Neuronal stem cell (in vitro differentiated cells): ENCODE measurements around the gene C19orf25.

Experiments used
- DNase-seq: peaks from one replicate; pipeline ENCODE4 v3.0.0-alpha.2; 2013; ENCODE audit warnings: low spot score
- H2AFZ ChIP-seq: one replicate; pipeline ENCODE4 v1.6.1; 2013; ENCODE audit warnings: mild to moderate bottlenecking, low read length, inconsistent platforms
- H2AK5ac ChIP-seq: 2 replicates; pipeline ENCODE4 v1.6.1; 2013; ENCODE audit warnings: low read depth, mild to moderate bottlenecking, inconsistent platforms, low read length, moderate library complexity, mixed read lengths
- H2BK120ac ChIP-seq: 2 replicates; pipeline ENCODE4 v1.6.1; 2013; ENCODE audit warnings: low read depth, mild to moderate bottlenecking, inconsistent platforms, low read length, moderate library complexity, mixed read lengths
- H2BK12ac ChIP-seq: one replicate; pipeline ENCODE4 v1.6.1; 2013; ENCODE audit warnings: low read length, inconsistent platforms
- H2BK15ac ChIP-seq: 2 replicates; pipeline ENCODE4 v1.6.1; 2013; ENCODE audit warnings: mild to moderate bottlenecking, low read length, inconsistent platforms, mixed read lengths
- H2BK5ac ChIP-seq: one replicate; pipeline ENCODE4 v1.6.1; 2013; ENCODE audit warnings: inconsistent platforms, mild to moderate bottlenecking, low read length, moderate library complexity
- H3K14ac ChIP-seq: one replicate; pipeline ENCODE4 v1.6.1; 2013; ENCODE audit warnings: low read length, inconsistent platforms
- H3K18ac ChIP-seq: 2 replicates; pipeline ENCODE4 v1.6.1; 2013; ENCODE audit warnings: low read length, inconsistent platforms
- H3K23ac ChIP-seq: 2 replicates; pipeline ENCODE4 v1.6.1; 2013; ENCODE audit warnings: low read depth, mild to moderate bottlenecking, mixed read lengths, low read length, inconsistent platforms; ENCODE audit not compliant: poor library complexity
- H3K27ac ChIP-seq: replicated peaks from 3 replicates; pipeline ENCODE4 v1.5.1; 2013; ENCODE audit warnings: low read length, inconsistent platforms
- H3K27me3 ChIP-seq, 3 experiments: 2 replicates each; pipeline ENCODE4 v1.6.1; 2013; ENCODE audit warnings: low read length in 3 of 3, mild to moderate bottlenecking in 2 of 3, inconsistent platforms in 1 of 3, low read depth in 1 of 3, mixed read lengths in 1 of 3, moderate library complexity in 1 of 3; ENCODE audit not compliant: control insufficient read depth in 3 of 3, insufficient read depth in 3 of 3
- H3K36me3 ChIP-seq, 2 donors: replicated peaks in 1 of 2; 2 replicates each; pipeline ENCODE4 v1.6.1; 2013; ENCODE audit warnings: low read length in 2 of 2; ENCODE audit not compliant: control insufficient read depth in 2 of 2, insufficient read depth in 2 of 2
- H3K4ac ChIP-seq: 2 replicates; pipeline ENCODE4 v1.6.1; 2013; ENCODE audit warnings: inconsistent platforms, mild to moderate bottlenecking, low read length, moderate library complexity
- H3K4me1 ChIP-seq, 2 donors: 1 replicate in 1 of 2; 2 replicates in 1 of 2; pipeline ENCODE4 v1.6.1; 2013; ENCODE audit warnings: low read length in 2 of 2, low read depth in 1 of 2; ENCODE audit not compliant: control insufficient read depth in 2 of 2, insufficient read depth in 1 of 2
- H3K4me2 ChIP-seq: one replicate; pipeline ENCODE4 v1.6.1; 2013; ENCODE audit warnings: mild to moderate bottlenecking, low read length, inconsistent platforms; ENCODE audit not compliant: insufficient read depth, poor library complexity, severe bottlenecking
- H3K4me3 ChIP-seq, 2 donors: 2 replicates each; pipeline ENCODE4 v1.5.1; 2013; ENCODE audit warnings: low read length in 2 of 2, mild to moderate bottlenecking in 2 of 2, inconsistent platforms in 1 of 2, moderate library complexity in 1 of 2
- H3K79me1 ChIP-seq: one replicate; pipeline ENCODE4 v1.6.1; 2013; ENCODE audit warnings: low read depth, mild to moderate bottlenecking, inconsistent platforms, low read length, moderate library complexity
- H3K9ac ChIP-seq: one replicate; pipeline ENCODE4 v1.6.1; 2013; ENCODE audit warnings: mild to moderate bottlenecking, low read depth, low read length, inconsistent platforms; ENCODE audit not compliant: poor library complexity
- H3K9me3 ChIP-seq, 2 donors: replicated peaks in 1 of 2; 2 replicates each; pipeline versions ENCODE3 to v1.6.1; 2013; ENCODE audit warnings: low read length in 2 of 2, mild to moderate bottlenecking in 2 of 2, inconsistent platforms in 1 of 2, low read depth in 1 of 2, mixed read lengths in 1 of 2, moderate library complexity in 1 of 2; ENCODE audit not compliant: control insufficient read depth in 2 of 2, insufficient read depth in 1 of 2
- H4K8ac ChIP-seq: one replicate; pipeline ENCODE4 v1.6.1; 2013; ENCODE audit warnings: low read depth, mild to moderate bottlenecking, inconsistent platforms, low read length, moderate library complexity
- H4K91ac ChIP-seq: one replicate; pipeline ENCODE4 v1.6.1; 2013; ENCODE audit warnings: low read length, low read depth, mild to moderate bottlenecking, inconsistent platforms; ENCODE audit not compliant: poor library complexity
- WGBS, 2 donors: extraction: QIAGEN DNeasy Blood & Tissue Kit; methylation state at CpG; one replicate each; pipeline ENCODE4 v1.1.7; 2013; ENCODE audit warnings: missing lambda C conversion rate in 2 of 2, mixed read lengths in 1 of 2; ENCODE audit not compliant: insufficient read length in 2 of 2, insufficient replicate concordance in 1 of 2; ENCODE audit errors: extremely low coverage in 2 of 2; 5-methylcytosine and 5-hydroxymethylcytosine counted together

The C19orf25 gene

GRCh38 chr19:1437609-1438008, 41.4 kb downstream of the C19orf25 start:
- peaks cover 50 to 68% of the 10 kb centered on the region in 2 donors for H3K36me3 ChIP-seq

GRCh38 chr19:1435378-1435989, 43.5 kb downstream of the C19orf25 start:
- Histone ChIP-seq H3K9ac (peak overlapping the region; percentile 66), H3K79me1 (peaks cover 25% of the 10 kb centered on the region), H2BK5ac (no peak overlapping the region), H3K36me3 (peaks cover 42 to 61% of the 10 kb centered on the region in 2 donors), H3K4me1 (peaks cover 4% of the 10 kb centered on the region in 2 donors), H2BK120ac (no peak overlapping the region), H2AK5ac (no peak overlapping the region), H2AFZ (no peak overlapping the region), H3K4ac (no peak overlapping the region), H3K27me3 (no peaks in the 10 kb centered on the region), H4K8ac (no peak overlapping the region), H4K91ac (no peak overlapping the region), H3K27ac (no peak overlapping the region), H2BK12ac (no peak overlapping the region), H3K14ac (no peak overlapping the region), H3K4me2 (no peak overlapping the region), H2BK15ac (no peak overlapping the region), H3K18ac (no peak overlapping the region), H3K23ac (no peak overlapping the region), H3K4me3 (no peak overlapping the region), H3K9me3 (no peaks in the 10 kb centered on the region)
- WGBS, 2 donors, result no CpG with 5 or more reads among the region's 21 CpGs
- no peak for DNase-seq

More at GRCh38 chr19:1437609-1438008, 41.4 kb downstream of the C19orf25 start:
- Histone ChIP-seq H3K79me1 (peaks cover 25% of the 10 kb centered on the region), H2AK5ac (no peak overlapping the region), H3K27me3 (no peaks in the 10 kb centered on the region), H2BK12ac (no peak overlapping the region), H2AFZ (peak overlapping the region; percentile 67), H2BK15ac (no peak overlapping the region), H3K14ac (no peak overlapping the region), H3K9ac (no peak overlapping the region), H3K18ac (no peak overlapping the region), H2BK5ac (no peak overlapping the region), H4K91ac (no peak overlapping the region), H3K27ac (no peak overlapping the region), H3K23ac (no peak overlapping the region), H3K4me2 (no peak overlapping the region), H3K4ac (no peak overlapping the region), H2BK120ac (no peak overlapping the region), H4K8ac (no peak overlapping the region), H3K9me3 (peaks cover 0 to 2% of the 10 kb centered on the region in 2 donors), H3K4me1 (peaks cover 4% of the 10 kb centered on the region in 2 donors), H3K4me3 (no peak overlapping the region)
- DNase-seq, result no peak
- no CpG with 5 or more reads among the region's 8 CpGs for WGBS, 2 donors

GRCh38 chr19:1434577-1435060, 44.4 kb downstream of the C19orf25 start:
- Histone ChIP-seq H3K9me3 (no peaks in the 10 kb centered on the region), H2AK5ac (no peak overlapping the region), H2BK12ac (no peak overlapping the region), H3K23ac (no peak overlapping the region), H3K4ac (no peak overlapping the region), H3K4me2 (no peak overlapping the region), H3K14ac (no peak overlapping the region), H3K4me1 (peaks cover 2 to 3% of the 10 kb centered on the region in 2 donors), H3K36me3 (peaks cover 41 to 60% of the 10 kb centered on the region in 2 donors), H3K79me1 (peaks cover 17% of the 10 kb centered on the region), H4K8ac (no peak overlapping the region), H2AFZ (no peak overlapping the region), H2BK15ac (no peak overlapping the region), H2BK5ac (no peak overlapping the region), H3K9ac (no peak overlapping the region), H4K91ac (no peak overlapping the region), H3K27me3 (no peaks in the 10 kb centered on the region), H3K27ac (no peak overlapping the region), H2BK120ac (no peak overlapping the region), H3K4me3 (no peak overlapping the region), H3K18ac (no peak overlapping the region)
- WGBS, 2 donors, result no CpG with 5 or more reads among the region's 39 CpGs
- no peak for DNase-seq

GRCh38 chr19:1434040-1434366, 45.0 kb downstream of the C19orf25 start:
- H3K4me1 ChIP-seq, result no peaks in the 10 kb centered on the region
- no peak overlapping the region for H3K14ac ChIP-seq
- H3K18ac ChIP-seq, result no peak overlapping the region
- no peak overlapping the region for H3K4ac ChIP-seq
- H3K4me3 ChIP-seq, result peak overlapping the region in 1 of 2 donors; percentile 32
- H4K91ac ChIP-seq, result no peak overlapping the region
- no peak overlapping the region for H2AK5ac ChIP-seq
- no peak for DNase-seq
- H2BK120ac ChIP-seq, result no peak overlapping the region
- no peak overlapping the region for H2BK12ac ChIP-seq
- H3K27me3 ChIP-seq, result no peaks in the 10 kb centered on the region
- H3K27ac ChIP-seq, result no peak overlapping the region
- H3K36me3 ChIP-seq, result peaks cover 45 to 61% of the 10 kb centered on the region in 2 donors
- H2BK15ac ChIP-seq, result no peak overlapping the region
- no peak overlapping the region for H2AFZ ChIP-seq
- H3K9me3 ChIP-seq, result no peaks in the 10 kb centered on the region
- H3K9ac ChIP-seq, result no peak overlapping the region
- no peak overlapping the region for H2BK5ac ChIP-seq
- peak overlapping the region; percentile 65 for H3K23ac ChIP-seq
- peaks cover 18% of the 10 kb centered on the region for H3K79me1 ChIP-seq
- no peak overlapping the region for H4K8ac ChIP-seq
- no peak overlapping the region for H3K4me2 ChIP-seq
- no CpG with 5 or more reads among the region's 17 CpGs for WGBS, 2 donors
